HL-60 (cell line): Measurements from ENCODE around the gene GAS5.

Experiments used
- DNase-seq, 2 experiments: peaks; one replicate each; pipeline ENCODE4 v3.0.0-alpha.2; 2010 to 2020; ENCODE audit warnings: low read depth in 1 of 2, low spot score in 1 of 2
- H3K27ac ChIP-seq: fragments of 250-450 bp; sonication (Bioruptor Pico); replicated peaks from 2 replicates; pipeline ENCODE4 v1.5.1; 2020; ENCODE audit warnings: mild to moderate bottlenecking, moderate library complexity
- H3K27me3 ChIP-seq: fragments of 250-450 bp; sonication (Bioruptor Pico); 2 replicates; pipeline ENCODE4 v1.5.1; 2021; ENCODE audit warnings: mild to moderate bottlenecking, moderate library complexity; ENCODE audit not compliant: insufficient read depth, poor library complexity, severe bottlenecking
- H3K4me3 ChIP-seq: replicated peaks from 2 replicates; pipeline ENCODE4 v1.5.1; 2011; ENCODE audit warnings: mild to moderate bottlenecking, control low read depth, low read length; ENCODE audit not compliant: insufficient read depth
- GABPA ChIP-seq: IDR thresholded peaks from 2 replicates; pipeline ENCODE4 v1.6.1; 2012; ENCODE audit warnings: low read depth
- POLR2AphosphoS5 ChIP-seq: IDR thresholded peaks from 2 replicates; pipeline ENCODE4 v1.6.1; 2012; ENCODE audit warnings: low read depth
- SPI1 ChIP-seq: IDR thresholded peaks from 2 replicates; pipeline ENCODE4 v1.6.1; 2012; ENCODE audit warnings: low read depth, mild to moderate bottlenecking, borderline replicate concordance
- TF ChIP-seq, protein P1 (sequence below): IDR thresholded peaks from one replicate; pipeline ENCODE4 v1.5.1; 2011; ENCODE audit warnings: low read length, control low read depth, inconsistent platforms; ENCODE audit not compliant: insufficient read depth
- TF ChIP-seq, protein P2 (sequence below): IDR thresholded peaks from 2 replicates; pipeline ENCODE4 v1.6.1; 2012; ENCODE audit warnings: low read depth; ENCODE audit not compliant: insufficient replicate concordance

Gene GAS5

DNA sequence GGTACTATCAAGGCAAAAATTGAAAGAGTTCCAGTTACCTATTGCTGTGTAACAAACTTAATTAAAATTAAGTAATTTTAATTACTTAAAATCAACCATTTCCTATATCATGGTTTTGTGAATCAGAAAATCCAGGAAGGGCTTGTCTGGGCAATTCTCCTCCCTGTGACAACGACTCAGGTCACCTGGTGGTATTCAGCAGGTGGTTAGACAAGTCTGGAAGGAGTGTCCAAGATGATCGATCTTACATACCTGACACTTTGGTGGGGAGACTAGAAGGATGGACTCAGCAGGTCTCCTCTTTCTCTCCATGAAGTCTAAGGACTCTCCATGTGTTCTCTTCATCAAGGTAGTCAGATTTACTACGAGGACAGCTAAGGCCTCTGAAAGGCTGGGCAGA is 26.4 kb upstream of the GAS5 start:
- DNase-seq = no peak
- no peak for TF ChIP-seq POLR2AphosphoS5
- TF ChIP-seq GABPA = no peak
- TF ChIP-seq, protein P1, sequence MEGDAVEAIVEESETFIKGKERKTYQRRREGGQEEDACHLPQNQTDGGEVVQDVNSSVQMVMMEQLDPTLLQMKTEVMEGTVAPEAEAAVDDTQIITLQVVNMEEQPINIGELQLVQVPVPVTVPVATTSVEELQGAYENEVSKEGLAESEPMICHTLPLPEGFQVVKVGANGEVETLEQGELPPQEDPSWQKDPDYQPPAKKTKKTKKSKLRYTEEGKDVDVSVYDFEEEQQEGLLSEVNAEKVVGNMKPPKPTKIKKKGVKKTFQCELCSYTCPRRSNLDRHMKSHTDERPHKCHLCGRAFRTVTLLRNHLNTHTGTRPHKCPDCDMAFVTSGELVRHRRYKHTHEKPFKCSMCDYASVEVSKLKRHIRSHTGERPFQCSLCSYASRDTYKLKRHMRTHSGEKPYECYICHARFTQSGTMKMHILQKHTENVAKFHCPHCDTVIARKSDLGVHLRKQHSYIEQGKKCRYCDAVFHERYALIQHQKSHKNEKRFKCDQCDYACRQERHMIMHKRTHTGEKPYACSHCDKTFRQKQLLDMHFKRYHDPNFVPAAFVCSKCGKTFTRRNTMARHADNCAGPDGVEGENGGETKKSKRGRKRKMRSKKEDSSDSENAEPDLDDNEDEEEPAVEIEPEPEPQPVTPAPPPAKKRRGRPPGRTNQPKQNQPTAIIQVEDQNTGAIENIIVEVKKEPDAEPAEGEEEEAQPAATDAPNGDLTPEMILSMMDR = no peak
- Histone ChIP-seq H3K27me3 (no peaks in the 10 kb centered on the region), H3K27ac (no peak overlapping the region), H3K4me3 (no peak overlapping the region)

DNA sequence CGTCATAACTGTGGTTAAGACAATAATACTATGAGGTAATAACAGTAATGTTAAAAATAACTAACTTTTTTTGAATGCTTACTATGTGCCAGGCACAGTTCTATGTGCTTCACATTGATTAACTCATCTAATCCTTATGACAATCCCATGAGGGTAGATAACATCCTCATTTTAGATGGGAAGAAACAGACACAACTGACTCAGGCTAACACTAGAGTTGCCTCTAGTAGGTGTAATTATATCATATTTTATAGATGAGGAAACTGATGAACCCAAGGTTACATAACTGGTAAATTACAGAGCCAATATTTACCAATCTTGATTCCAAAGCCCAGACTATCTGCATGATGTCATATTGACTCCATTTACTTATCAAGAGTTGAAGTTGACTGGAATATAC is 25.8 kb upstream of the GAS5 start:
- TF ChIP-seq, protein P1 = no peak
- no peak for TF ChIP-seq GABPA
- TF ChIP-seq, protein P2, sequence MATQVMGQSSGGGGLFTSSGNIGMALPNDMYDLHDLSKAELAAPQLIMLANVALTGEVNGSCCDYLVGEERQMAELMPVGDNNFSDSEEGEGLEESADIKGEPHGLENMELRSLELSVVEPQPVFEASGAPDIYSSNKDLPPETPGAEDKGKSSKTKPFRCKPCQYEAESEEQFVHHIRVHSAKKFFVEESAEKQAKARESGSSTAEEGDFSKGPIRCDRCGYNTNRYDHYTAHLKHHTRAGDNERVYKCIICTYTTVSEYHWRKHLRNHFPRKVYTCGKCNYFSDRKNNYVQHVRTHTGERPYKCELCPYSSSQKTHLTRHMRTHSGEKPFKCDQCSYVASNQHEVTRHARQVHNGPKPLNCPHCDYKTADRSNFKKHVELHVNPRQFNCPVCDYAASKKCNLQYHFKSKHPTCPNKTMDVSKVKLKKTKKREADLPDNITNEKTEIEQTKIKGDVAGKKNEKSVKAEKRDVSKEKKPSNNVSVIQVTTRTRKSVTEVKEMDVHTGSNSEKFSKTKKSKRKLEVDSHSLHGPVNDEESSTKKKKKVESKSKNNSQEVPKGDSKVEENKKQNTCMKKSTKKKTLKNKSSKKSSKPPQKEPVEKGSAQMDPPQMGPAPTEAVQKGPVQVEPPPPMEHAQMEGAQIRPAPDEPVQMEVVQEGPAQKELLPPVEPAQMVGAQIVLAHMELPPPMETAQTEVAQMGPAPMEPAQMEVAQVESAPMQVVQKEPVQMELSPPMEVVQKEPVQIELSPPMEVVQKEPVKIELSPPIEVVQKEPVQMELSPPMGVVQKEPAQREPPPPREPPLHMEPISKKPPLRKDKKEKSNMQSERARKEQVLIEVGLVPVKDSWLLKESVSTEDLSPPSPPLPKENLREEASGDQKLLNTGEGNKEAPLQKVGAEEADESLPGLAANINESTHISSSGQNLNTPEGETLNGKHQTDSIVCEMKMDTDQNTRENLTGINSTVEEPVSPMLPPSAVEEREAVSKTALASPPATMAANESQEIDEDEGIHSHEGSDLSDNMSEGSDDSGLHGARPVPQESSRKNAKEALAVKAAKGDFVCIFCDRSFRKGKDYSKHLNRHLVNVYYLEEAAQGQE = no peak
- TF ChIP-seq POLR2AphosphoS5 = no peak
- Histone ChIP-seq H3K27me3 (no peaks in the 10 kb centered on the region), H3K27ac (no peak overlapping the region), H3K4me3 (no peak overlapping the region)
- no peak for DNase-seq

DNA sequence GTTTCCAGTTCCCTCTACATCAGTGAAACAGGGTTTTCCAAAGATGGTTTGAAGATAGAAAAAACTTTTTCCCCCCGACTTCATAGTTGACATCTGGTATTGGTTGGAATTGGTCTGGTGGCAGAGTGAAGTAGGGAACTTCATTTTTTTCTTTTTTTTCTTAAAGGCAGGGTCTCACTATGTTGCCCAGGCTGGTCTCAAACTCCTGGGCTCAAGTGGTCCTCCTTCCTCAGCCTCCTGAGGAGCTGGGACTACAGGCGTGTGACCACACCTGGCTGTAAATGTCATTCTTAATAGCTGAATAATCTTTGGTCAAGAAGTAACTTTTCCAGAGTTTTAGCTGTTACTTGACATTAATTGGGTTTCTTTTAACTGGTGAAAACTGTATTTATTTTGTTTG is 22.1 kb upstream of the GAS5 start:
- TF ChIP-seq POLR2AphosphoS5 (no peak), SPI1 (no peak), GABPA (no peak)
- TF ChIP-seq, protein P2 = no peak
- TF ChIP-seq, protein P1 = no peak
- no peak overlapping the region for H3K27ac ChIP-seq
- DNase-seq = no peak
- H3K27me3 ChIP-seq = no peaks in the 10 kb centered on the region
- no peak overlapping the region for H3K4me3 ChIP-seq

DNA sequence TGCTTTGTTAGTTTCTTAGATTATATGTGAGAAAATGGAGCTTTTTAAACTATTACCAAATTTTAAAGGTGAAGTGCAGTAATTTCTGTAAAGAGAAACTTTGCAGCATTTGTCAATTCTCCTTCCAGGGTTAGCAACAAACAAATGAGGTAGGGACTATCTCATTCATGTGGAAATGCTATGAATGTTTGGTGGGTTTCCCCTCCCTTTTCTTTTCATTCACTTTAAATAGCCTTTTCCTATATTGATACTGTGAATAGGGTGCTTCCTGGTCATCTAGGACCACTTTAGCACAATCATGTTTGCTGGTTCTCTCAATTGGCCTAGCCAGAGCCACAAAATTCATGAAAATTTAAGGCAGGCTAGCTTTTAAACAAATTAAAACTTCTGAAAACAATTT is 21.0 kb upstream of the GAS5 start:
- no peak for DNase-seq
- Histone ChIP-seq H3K27ac (no peak overlapping the region), H3K27me3 (no peaks in the 10 kb centered on the region), H3K4me3 (no peak overlapping the region)
- TF ChIP-seq, protein P2 = no peak
- TF ChIP-seq SPI1 (no peak), GABPA (no peak), POLR2AphosphoS5 (no peak)
- TF ChIP-seq, protein P1 = no peak
